SK-N-SH treated with all-trans-retinoic acid at 6 μM for 48 hours (cell line): ENCODE results near the gene TMEM269.
"Not testable (repeated sequence)": the region's sequence is repeated elsewhere in the genome, so short reads cannot be mapped to it uniquely, and the experiment has no call there.

ENCODE experiments used
- ATAC-seq: fragments of 200-7000 bp; cut with Tn5 transposase; 3 replicates; pipeline ENCODE4 v1.9.1; 2020; ENCODE audit warnings: mild to moderate bottlenecking, moderate library complexity
- ARNTL ChIP-seq: fragments of 450-650 bp; formaldehyde crosslinking; IDR thresholded peaks from 2 replicates; pipeline ENCODE4 v1.5.0; 2020; ENCODE audit warnings: low read depth, mild to moderate bottlenecking, moderate library complexity, borderline replicate concordance
- BACH2 ChIP-seq: fragments of 250-450 bp; sonication (Bioruptor Pico); IDR thresholded peaks from 2 replicates; pipeline ENCODE4 v1.9.0; 2021; ENCODE audit warnings: mild to moderate bottlenecking, borderline replicate concordance
- CSDC2 ChIP-seq: fragments of 250-450 bp; sonication (Bioruptor Pico); IDR thresholded peaks from 2 replicates; pipeline ENCODE4 v1.5.0; 2020; ENCODE audit warnings: mild to moderate bottlenecking, moderate library complexity
- ESRRG ChIP-seq: fragments of 250-450 bp; sonication (Bioruptor Pico); IDR thresholded peaks from 2 replicates; pipeline ENCODE4 v1.6.1; 2021; ENCODE audit warnings: mild to moderate bottlenecking
- GLIS3 ChIP-seq: fragments of 250-450 bp; sonication (Bioruptor Pico); IDR thresholded peaks from 2 replicates; pipeline ENCODE4 v1.5.0; 2020; ENCODE audit warnings: mild to moderate bottlenecking, moderate library complexity
- ISL1 ChIP-seq: fragments of 250-450 bp; sonication (Bioruptor Pico); IDR thresholded peaks from 2 replicates; pipeline ENCODE4 v2.1.2; 2022; ENCODE audit warnings: mild to moderate bottlenecking, moderate library complexity
- PPARA ChIP-seq: fragments of 250-450 bp; sonication (Bioruptor Pico); IDR thresholded peaks from 2 replicates; pipeline ENCODE4 v1.5.0; 2020; ENCODE audit warnings: mild to moderate bottlenecking, borderline replicate concordance
- RARB ChIP-seq: fragments of 250-450 bp; sonication (Bioruptor Pico); IDR thresholded peaks from 2 replicates; pipeline ENCODE4 v1.8.0; 2021; ENCODE audit warnings: mild to moderate bottlenecking, moderate library complexity
- SNAI2 ChIP-seq: fragments of 250-450 bp; sonication (Bioruptor Pico); IDR thresholded peaks from 2 replicates; pipeline ENCODE4 v1.5.0; 2020; ENCODE audit warnings: mild to moderate bottlenecking, moderate library complexity
- TCF4 ChIP-seq: fragments of 250-450 bp; sonication (Bioruptor Pico); IDR thresholded peaks from 2 replicates; pipeline ENCODE4 v1.8.0; 2021; ENCODE audit warnings: mild to moderate bottlenecking, moderate library complexity, borderline replicate concordance
- TOX ChIP-seq: fragments of 250-450 bp; sonication (Bioruptor Pico); IDR thresholded peaks from 2 replicates; pipeline ENCODE4 v1.8.0; 2021; ENCODE audit warnings: mild to moderate bottlenecking, moderate library complexity, borderline replicate concordance
- ZC3H10 ChIP-seq: fragments of 250-450 bp; sonication (Bioruptor Pico); IDR thresholded peaks from 2 replicates; pipeline ENCODE4 v1.5.1; 2021; ENCODE audit warnings: mild to moderate bottlenecking, moderate library complexity
- ZFP3 ChIP-seq: fragments of 250-450 bp; sonication (Bioruptor Pico); IDR thresholded peaks from 2 replicates; pipeline ENCODE4 v1.5.0; 2020; ENCODE audit warnings: mild to moderate bottlenecking, moderate library complexity
- ZFP30 ChIP-seq: fragments of 450-650 bp; formaldehyde crosslinking; IDR thresholded peaks from 2 replicates; pipeline ENCODE4 v1.5.0; 2022; ENCODE audit warnings: mild to moderate bottlenecking, moderate library complexity
- ZNF565 ChIP-seq: fragments of 450-650 bp; formaldehyde crosslinking; conservative IDR thresholded peaks from 2 replicates; pipeline ENCODE4 v1.5.0; 2020; ENCODE audit warnings: low read depth, mild to moderate bottlenecking, moderate library complexity
- ZNF70 ChIP-seq: fragments of 450-650 bp; formaldehyde crosslinking; IDR thresholded peaks from 2 replicates; pipeline ENCODE4 v1.5.0; 2020; ENCODE audit warnings: mild to moderate bottlenecking, moderate library complexity
- ZNF8 ChIP-seq: fragments of 450-650 bp; formaldehyde crosslinking; IDR thresholded peaks from 2 replicates; pipeline ENCODE4 v1.5.0; 2020; ENCODE audit warnings: mild to moderate bottlenecking, moderate library complexity
- TF ChIP-seq, protein P1 (sequence below): fragments of 250-450 bp; sonication (Bioruptor Pico); IDR thresholded peaks from 2 replicates; pipeline ENCODE4 v1.8.0; 2021; ENCODE audit warnings: low read depth, mild to moderate bottlenecking, moderate library complexity, borderline replicate concordance
- TF ChIP-seq, protein P2 (sequence below): fragments of 250-450 bp; sonication (Bioruptor Pico); IDR thresholded peaks from 2 replicates; pipeline ENCODE4 v1.5.0; 2020; ENCODE audit warnings: mild to moderate bottlenecking, moderate library complexity
- TF ChIP-seq, protein P3 (sequence below): fragments of 250-450 bp; sonication (Bioruptor Pico); IDR thresholded peaks from 2 replicates; pipeline ENCODE4 v1.5.1; 2021; ENCODE audit warnings: mild to moderate bottlenecking, moderate library complexity
- TF ChIP-seq, protein P4 (sequence below): fragments of 250-450 bp; sonication (Bioruptor Pico); IDR thresholded peaks from 2 replicates; pipeline ENCODE4 v1.5.1; 2020; ENCODE audit warnings: low read depth, mild to moderate bottlenecking, moderate library complexity
- TF ChIP-seq, protein P5 (sequence below): fragments of 250-450 bp; sonication (Bioruptor Pico); IDR thresholded peaks from 2 replicates; pipeline ENCODE4 v1.8.0; 2020; ENCODE audit warnings: mild to moderate bottlenecking, moderate library complexity, borderline replicate concordance

Gene TMEM269

DNA sequence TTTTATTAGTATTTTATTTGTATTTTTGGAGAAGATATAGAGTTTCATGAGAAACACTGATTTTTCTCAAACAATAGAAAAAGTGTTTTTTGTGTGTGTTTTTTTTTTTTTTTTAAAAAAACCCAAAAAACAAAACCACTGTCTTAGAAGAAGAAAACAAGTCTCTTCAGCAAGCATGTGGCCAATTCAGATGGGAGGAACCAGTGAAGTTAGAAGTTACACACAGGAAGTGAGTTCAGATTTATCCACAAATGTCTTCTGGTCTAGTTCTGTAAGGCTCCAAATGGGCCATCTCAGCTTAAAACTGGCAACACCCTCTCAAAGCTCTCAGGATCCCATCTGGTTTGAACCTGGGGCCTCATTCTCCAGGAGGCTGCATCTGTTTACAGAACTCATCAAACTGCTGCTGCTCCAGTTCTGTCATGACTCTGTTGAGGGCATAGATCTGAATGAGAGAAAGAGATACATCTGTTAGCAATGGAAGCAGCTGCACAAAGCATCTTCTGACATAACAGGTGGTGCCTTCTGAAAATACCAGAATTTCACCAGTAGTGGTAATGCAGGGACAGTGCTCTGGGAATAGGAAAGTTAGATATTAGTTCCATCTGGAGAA, 22.4 kb downstream of the TMEM269 start:
- ATAC-seq = no peak
- TF ChIP-seq, protein P1, sequence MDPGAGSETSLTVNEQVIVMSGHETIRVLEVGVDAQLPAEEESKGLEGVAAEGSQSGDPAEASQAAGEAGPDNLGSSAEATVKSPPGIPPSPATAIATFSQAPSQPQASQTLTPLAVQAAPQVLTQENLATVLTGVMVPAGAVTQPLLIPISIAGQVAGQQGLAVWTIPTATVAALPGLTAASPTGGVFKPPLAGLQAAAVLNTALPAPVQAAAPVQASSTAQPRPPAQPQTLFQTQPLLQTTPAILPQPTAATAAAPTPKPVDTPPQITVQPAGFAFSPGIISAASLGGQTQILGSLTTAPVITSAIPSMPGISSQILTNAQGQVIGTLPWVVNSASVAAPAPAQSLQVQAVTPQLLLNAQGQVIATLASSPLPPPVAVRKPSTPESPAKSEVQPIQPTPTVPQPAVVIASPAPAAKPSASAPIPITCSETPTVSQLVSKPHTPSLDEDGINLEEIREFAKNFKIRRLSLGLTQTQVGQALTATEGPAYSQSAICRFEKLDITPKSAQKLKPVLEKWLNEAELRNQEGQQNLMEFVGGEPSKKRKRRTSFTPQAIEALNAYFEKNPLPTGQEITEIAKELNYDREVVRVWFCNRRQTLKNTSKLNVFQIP = no peak
- TF ChIP-seq RARB (CRISPR knock-in tag) = no peak
- TF ChIP-seq ZC3H10 (CRISPR knock-in tag) = no peak
- TF ChIP-seq TOX (CRISPR knock-in tag) = no peak
- TF ChIP-seq CSDC2 (CRISPR knock-in tag) = no peak
- TF ChIP-seq, protein P2, sequence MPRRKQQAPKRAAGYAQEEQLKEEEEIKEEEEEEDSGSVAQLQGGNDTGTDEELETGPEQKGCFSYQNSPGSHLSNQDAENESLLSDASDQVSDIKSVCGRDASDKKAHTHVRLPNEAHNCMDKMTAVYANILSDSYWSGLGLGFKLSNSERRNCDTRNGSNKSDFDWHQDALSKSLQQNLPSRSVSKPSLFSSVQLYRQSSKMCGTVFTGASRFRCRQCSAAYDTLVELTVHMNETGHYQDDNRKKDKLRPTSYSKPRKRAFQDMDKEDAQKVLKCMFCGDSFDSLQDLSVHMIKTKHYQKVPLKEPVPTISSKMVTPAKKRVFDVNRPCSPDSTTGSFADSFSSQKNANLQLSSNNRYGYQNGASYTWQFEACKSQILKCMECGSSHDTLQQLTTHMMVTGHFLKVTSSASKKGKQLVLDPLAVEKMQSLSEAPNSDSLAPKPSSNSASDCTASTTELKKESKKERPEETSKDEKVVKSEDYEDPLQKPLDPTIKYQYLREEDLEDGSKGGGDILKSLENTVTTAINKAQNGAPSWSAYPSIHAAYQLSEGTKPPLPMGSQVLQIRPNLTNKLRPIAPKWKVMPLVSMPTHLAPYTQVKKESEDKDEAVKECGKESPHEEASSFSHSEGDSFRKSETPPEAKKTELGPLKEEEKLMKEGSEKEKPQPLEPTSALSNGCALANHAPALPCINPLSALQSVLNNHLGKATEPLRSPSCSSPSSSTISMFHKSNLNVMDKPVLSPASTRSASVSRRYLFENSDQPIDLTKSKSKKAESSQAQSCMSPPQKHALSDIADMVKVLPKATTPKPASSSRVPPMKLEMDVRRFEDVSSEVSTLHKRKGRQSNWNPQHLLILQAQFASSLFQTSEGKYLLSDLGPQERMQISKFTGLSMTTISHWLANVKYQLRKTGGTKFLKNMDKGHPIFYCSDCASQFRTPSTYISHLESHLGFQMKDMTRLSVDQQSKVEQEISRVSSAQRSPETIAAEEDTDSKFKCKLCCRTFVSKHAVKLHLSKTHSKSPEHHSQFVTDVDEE (CRISPR knock-in tag) = no peak
- TF ChIP-seq, protein P3, sequence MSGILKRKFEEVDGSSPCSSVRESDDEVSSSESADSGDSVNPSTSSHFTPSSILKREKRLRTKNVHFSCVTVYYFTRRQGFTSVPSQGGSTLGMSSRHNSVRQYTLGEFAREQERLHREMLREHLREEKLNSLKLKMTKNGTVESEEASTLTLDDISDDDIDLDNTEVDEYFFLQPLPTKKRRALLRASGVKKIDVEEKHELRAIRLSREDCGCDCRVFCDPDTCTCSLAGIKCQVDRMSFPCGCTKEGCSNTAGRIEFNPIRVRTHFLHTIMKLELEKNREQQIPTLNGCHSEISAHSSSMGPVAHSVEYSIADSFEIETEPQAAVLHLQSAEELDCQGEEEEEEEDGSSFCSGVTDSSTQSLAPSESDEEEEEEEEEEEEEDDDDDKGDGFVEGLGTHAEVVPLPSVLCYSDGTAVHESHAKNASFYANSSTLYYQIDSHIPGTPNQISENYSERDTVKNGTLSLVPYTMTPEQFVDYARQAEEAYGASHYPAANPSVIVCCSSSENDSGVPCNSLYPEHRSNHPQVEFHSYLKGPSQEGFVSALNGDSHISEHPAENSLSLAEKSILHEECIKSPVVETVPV (CRISPR knock-in tag) = no peak
- TF ChIP-seq ZFP3 (CRISPR knock-in tag) = no peak
- TF ChIP-seq BACH2 = no peak
- TF ChIP-seq ZNF70 (CRISPR knock-in tag) = no peak
- TF ChIP-seq ZNF565 (CRISPR knock-in tag) = no peak
- TF ChIP-seq ZFP30 (CRISPR knock-in tag) = no peak

DNA sequence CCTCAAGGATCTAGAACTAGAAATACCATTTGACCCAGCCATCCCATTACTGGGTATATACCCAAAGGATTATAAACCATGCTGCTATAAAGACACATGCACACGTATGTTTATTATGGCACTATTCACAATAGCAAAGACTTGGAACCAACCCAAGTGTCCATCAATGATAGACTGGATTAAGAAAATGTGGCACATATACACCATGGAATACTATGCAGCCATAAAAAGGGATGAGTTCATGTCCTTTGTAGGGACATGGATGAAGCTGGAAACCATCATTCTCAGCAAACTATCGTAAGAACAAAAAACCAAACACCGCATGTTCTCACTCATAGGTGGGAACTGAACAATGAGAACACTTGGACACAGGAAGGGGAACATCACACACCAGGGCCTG, 30.0 kb downstream of the TMEM269 start:
- ATAC-seq = not testable (repeated sequence)

DNA sequence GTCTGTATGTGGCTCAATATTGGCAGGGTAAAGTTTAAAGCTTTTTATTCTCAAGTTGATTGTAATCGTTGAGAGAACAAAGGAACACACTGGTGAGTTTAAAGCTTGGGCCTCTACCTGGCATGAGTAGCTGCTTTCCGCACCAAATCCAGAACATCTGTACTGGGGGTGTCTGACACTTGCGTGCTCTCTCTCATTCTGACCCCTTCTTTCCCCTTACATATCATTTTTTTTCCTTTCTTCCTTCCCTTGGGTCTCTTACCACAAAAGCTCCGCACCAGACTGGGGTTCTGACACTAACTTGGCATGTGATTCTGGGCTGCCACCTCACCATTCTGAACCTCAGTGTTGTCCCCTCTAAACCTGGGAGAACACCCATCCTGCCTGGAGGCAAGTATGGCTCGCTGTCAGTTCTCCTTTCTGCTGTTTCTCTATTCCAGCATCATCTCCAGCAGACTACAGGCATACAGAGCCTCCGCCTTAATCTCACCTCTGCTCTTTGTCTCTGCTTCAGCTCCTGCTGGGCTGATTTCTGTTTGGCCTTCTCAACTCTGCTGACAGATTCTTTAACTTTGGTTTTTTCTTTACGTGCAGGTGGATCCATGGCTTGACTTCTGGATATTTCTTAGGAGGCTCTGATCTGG, 31.3 kb downstream of the TMEM269 start:
- peak; percentile 48 for ATAC-seq
- TF ChIP-seq, protein P4, sequence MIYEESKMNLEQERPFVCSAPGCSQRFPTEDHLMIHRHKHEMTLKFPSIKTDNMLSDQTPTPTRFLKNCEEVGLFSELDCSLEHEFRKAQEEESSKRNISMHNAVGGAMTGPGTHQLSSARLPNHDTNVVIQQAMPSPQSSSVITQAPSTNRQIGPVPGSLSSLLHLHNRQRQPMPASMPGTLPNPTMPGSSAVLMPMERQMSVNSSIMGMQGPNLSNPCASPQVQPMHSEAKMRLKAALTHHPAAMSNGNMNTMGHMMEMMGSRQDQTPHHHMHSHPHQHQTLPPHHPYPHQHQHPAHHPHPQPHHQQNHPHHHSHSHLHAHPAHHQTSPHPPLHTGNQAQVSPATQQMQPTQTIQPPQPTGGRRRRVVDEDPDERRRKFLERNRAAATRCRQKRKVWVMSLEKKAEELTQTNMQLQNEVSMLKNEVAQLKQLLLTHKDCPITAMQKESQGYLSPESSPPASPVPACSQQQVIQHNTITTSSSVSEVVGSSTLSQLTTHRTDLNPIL (CRISPR knock-in tag) = no peak
- no peak for TF ChIP-seq GLIS3 (CRISPR knock-in tag)
- TF ChIP-seq, protein P2 (CRISPR knock-in tag) = no peak
- no peak for TF ChIP-seq ZNF8 (CRISPR knock-in tag)
- TF ChIP-seq, protein P5, sequence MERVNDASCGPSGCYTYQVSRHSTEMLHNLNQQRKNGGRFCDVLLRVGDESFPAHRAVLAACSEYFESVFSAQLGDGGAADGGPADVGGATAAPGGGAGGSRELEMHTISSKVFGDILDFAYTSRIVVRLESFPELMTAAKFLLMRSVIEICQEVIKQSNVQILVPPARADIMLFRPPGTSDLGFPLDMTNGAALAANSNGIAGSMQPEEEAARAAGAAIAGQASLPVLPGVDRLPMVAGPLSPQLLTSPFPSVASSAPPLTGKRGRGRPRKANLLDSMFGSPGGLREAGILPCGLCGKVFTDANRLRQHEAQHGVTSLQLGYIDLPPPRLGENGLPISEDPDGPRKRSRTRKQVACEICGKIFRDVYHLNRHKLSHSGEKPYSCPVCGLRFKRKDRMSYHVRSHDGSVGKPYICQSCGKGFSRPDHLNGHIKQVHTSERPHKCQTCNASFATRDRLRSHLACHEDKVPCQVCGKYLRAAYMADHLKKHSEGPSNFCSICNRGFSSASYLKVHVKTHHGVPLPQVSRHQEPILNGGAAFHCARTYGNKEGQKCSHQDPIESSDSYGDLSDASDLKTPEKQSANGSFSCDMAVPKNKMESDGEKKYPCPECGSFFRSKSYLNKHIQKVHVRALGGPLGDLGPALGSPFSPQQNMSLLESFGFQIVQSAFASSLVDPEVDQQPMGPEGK (CRISPR knock-in tag) = no peak
- no peak for TF ChIP-seq TOX (CRISPR knock-in tag)
- no peak for TF ChIP-seq ISL1
- TF ChIP-seq TCF4 (CRISPR knock-in tag) = no peak
- TF ChIP-seq CSDC2 (CRISPR knock-in tag) = no peak
- TF ChIP-seq ARNTL (CRISPR knock-in tag) = no peak
- TF ChIP-seq SNAI2 (CRISPR knock-in tag) = no peak
- no peak for TF ChIP-seq ZNF70 (CRISPR knock-in tag)
- TF ChIP-seq ZC3H10 (CRISPR knock-in tag) = no peak
- TF ChIP-seq, protein P1 = no peak
- TF ChIP-seq PPARA (CRISPR knock-in tag) = no peak
- TF ChIP-seq ZNF565 (CRISPR knock-in tag) = no peak
- TF ChIP-seq ZFP30 (CRISPR knock-in tag) = no peak
- no peak for TF ChIP-seq BACH2
- TF ChIP-seq ESRRG (CRISPR knock-in tag) = no peak
